ENCODE data around the gene RIPK4.

GRCh38 chr21:41739011-41739410 lies 27.8 kb downstream of the RIPK4 start:
- TF ChIP-seq, protein P1, sequence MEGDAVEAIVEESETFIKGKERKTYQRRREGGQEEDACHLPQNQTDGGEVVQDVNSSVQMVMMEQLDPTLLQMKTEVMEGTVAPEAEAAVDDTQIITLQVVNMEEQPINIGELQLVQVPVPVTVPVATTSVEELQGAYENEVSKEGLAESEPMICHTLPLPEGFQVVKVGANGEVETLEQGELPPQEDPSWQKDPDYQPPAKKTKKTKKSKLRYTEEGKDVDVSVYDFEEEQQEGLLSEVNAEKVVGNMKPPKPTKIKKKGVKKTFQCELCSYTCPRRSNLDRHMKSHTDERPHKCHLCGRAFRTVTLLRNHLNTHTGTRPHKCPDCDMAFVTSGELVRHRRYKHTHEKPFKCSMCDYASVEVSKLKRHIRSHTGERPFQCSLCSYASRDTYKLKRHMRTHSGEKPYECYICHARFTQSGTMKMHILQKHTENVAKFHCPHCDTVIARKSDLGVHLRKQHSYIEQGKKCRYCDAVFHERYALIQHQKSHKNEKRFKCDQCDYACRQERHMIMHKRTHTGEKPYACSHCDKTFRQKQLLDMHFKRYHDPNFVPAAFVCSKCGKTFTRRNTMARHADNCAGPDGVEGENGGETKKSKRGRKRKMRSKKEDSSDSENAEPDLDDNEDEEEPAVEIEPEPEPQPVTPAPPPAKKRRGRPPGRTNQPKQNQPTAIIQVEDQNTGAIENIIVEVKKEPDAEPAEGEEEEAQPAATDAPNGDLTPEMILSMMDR (conservative IDR thresholded peaks at IDR 0.05), result no peak
- no peak for TF ChIP-seq ZFX (IDR thresholded peaks at IDR 0.05)
